ENCODE data around the gene HOXA11. TPM values are rescaled to one million over a fixed set of nuclear protein-coding genes. Genes with fewer than 3 reads are reported as not detected.

The HOXA11 gene
- not detected for total RNA-seq

DNA sequence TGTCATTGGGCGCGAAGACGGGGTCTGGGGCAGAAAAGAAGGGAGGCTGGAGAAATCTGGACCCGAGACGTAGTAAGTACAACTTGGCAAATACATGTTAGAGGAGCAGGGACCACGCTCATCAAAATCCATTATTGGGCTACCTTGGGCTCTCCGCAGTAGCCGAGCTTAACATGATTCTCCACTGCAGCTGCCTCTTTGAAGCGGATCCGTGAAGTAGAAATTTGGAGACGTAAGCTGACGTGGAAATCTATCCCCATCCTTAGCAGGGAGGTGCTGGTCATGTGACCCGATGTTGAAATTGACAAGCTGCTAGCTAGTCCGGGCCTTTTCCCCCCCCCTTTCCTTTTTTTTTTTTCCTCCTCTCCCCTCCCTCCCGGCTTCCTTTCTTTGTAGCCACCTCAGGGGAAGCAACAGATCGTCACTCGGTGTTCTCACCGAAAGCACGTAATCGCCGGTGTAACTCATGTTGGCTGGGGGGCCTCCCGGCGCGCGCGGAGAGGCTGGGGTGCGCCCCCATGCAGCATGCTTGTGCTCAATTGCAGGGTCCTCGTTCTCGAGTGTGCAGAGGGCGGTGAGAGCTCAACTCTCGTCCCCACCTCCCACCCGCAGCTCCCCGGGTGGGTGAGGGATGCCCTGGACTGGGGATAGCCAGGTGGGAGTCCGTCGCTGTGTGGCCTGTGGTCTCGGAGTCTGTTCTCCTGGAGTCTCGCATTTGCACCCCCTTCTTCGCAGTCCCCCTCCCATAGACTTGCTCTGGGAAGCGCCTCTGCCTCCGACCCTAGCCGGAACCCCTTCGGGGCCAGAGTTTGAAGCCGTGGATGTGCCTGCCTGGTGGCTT lies at the start of gene HOXA11:
Gene HOXA11 (minus strand): TSS at position 220 of the 841 bp plus-strand sequence. CDS start 88 bp downstream, at position 132.
- CTCF ChIA-PET = interaction anchor here (1.0 to 1.8 kb wide), 4 partner anchors 9 to 35 kb away, joined by 3 to 4 read pairs (median 4); no protein-coding TSS in a partner anchor

DNA sequence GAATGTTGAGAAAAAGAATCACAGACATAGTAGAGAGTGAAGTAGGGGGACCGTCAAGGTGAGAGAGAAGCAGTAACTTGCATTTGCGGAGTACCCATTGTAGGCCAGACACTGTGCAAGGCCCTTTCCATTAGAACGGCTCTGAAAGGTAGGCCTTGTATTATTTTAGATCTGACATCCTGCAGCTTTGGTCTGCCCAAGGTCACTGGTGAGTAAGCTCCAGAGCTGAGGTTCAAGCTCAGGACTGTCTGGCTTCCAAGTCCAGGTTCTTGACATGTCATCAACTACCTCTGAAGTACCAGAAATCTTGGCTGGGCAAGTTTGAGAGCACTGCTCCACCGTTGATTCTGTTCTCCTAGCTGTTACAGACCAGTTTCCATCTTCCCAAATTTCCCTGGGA lies 44.4 kb upstream of the HOXA11 start:
- ChIA-PET POLR2A (no interaction called here), CTCF (no interaction called here)

More for the DNA sequence above, at the start of gene HOXA11:
- POLR2A ChIA-PET = interaction anchor here (0.7 kb wide), 1 partner anchor 1020 kb away, joined by 13 read pairs; no protein-coding TSS in a partner anchor

DNA sequence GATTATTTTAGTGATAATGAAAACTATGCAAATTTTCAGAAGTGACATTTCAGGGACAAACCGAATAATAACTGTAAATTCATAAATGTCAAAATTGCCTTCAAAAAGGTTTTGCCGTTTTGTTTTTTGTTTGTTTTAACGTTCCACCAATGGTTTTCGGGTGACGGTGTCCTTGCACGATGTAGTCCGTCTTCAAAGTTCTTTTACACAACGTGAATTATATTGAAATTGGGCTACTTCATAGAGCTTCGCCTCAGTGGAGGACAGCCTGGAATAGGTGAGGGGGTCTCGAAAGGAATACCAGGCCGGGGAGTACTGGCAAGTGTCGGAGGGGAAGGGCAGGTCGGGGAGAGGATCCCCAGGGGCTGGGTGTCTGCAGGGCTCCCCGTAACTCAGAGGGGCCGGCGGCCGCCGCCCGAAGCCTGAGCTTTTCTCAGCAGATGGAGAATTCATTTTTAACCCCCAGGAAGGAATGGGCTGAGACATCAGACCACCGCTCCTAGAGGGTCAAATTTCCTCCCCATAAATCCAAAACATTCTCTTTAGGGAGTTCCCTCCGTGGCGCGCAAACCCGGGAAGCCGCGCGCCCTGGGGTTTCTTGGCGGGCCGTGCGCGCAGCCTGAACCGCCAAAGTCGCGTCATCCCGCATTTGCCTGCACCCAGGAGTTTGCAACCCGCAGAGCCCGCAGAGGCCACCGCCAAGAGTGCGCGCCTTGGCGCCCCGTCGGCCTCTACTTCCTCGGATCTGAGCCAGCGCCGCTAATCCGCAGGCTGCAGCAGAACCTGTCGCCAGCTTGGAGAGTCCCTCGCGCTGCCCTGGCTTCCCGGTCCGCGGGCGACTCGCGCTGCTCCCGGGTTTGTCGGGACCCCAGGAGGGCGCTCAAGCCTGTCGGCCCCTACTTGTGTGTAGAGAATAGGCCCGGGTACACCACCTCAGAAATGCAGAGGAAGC lies 40.2 kb upstream of the HOXA11 start:
- CTCF ChIA-PET = no interaction called here
- POLR2A ChIA-PET = no interaction called here

DNA sequence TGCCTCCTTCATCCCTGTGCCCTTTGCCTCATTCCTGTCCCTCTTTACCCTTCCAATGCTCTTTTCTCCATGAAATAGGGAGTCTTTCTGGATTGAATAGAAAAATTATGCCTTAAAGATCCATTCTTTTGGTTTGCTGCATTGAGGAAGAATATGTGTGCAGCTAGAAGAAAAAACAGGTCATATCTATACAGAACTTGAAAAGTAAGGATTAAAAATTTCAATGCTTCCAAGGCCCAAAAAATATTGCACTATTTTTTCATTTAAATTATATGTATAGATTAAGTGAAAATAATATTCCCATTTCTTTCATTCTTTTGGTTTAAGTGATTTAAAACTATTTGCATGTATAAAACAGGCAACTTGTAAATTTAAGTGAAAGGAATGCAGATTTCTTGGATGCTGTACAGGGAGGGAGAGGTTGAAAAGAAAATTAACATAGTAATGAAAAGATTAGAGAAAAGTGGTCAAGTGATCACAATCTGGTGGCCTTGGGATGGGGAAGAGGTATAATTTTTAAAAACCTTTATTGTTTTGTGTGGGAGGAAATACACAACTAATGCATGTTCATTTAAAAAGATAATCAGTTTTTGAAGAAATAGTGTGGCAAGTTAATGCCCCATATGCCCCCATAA lies 39.0 kb upstream of the HOXA11 start:
- POLR2A ChIA-PET = no interaction called here
- CTCF ChIA-PET = interaction anchor here (0.9 kb wide), 1 partner anchor 14 kb away, joined by 3 read pairs; no protein-coding TSS in a partner anchor

DNA sequence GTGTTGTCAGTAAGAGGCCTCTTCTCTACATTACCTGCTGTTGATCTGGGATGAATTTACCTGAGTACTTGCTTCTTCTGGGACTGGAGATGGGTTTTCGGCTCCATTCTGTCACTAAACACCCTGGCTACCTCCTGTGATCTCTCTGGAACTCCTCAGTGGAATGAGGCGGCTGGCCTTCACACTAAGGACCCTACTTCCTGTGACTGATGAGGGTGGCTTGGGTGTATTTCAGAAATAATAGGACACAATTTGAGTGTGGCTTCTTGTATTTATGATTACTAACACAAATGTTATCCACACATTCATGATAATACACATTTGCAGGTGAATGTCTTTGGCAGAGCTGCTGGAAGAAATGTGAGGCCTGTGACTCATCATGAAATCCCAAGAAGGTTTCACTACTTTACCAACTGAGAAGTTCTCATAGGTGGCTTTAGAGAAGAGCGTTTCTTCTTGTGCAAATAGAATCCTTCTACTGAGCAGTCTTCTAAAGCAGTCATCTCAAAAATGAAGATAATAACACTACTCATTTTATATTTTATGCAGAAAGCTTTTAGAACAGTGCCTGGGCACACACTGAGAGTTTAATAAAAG lies 36.3 kb upstream of the HOXA11 start:
- CTCF ChIA-PET = no interaction called here
- POLR2A ChIA-PET = no interaction called here

- POLR2A ChIA-PET = no interaction called here
Observed at GRCh38 chr7:27220440-27220955, 35.5 kb upstream of the HOXA11 start.

GRCh38 chr7:27219821-27220220 lies 34.8 kb upstream of the HOXA11 start:
- POLR2A ChIA-PET = no interaction called here
- CTCF ChIA-PET = no interaction called here

More at GRCh38 chr7:27220440-27220955, 35.5 kb upstream of the HOXA11 start:
- CTCF ChIA-PET = no interaction called here

DNA sequence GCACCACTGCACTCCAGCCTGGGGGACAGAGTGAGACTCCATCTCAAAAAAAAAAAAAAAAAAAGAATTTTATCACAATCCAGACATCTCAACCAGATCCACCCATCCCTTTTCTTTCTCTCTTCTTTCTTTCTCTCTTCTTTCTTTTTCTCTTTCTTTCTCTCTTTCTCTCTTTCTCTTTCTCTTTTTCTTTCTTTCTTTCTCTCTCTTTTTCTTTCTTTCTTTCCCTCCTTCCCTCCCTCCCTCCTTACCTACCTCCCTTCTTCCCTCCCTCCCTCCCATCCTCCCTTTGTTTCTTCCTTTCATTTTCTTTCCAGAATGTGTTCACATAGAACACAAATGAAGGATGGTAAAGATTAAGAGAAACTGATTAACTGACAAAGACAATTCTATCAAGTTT lies 32.9 kb upstream of the HOXA11 start:
- ChIA-PET POLR2A (no interaction called here), CTCF (no interaction called here)

DNA sequence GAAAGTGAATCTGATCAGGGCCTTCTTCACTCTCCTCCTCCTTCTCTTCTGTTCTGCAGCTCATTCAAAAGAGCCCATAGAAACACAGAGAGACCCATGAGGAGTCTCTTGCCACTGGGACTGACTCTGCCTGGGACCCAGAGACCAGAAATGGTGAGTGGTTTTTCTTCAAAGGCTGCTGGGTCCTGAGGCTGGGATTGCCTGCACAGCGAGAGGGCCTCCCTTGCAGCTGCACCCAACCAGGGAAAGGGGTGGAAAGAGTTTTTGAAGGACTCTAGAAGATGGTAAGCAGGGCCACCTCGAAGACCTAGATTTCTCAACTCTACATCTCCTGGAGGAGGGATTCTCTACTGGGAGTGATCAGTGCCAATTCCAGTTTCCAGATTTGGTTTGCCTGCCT lies 30.3 kb upstream of the HOXA11 start:
- ChIA-PET CTCF (interaction anchor here (1.0 kb wide), 1 partner anchor 20 kb away, joined by 3 read pairs; no protein-coding TSS in a partner anchor), POLR2A (no interaction called here)

DNA sequence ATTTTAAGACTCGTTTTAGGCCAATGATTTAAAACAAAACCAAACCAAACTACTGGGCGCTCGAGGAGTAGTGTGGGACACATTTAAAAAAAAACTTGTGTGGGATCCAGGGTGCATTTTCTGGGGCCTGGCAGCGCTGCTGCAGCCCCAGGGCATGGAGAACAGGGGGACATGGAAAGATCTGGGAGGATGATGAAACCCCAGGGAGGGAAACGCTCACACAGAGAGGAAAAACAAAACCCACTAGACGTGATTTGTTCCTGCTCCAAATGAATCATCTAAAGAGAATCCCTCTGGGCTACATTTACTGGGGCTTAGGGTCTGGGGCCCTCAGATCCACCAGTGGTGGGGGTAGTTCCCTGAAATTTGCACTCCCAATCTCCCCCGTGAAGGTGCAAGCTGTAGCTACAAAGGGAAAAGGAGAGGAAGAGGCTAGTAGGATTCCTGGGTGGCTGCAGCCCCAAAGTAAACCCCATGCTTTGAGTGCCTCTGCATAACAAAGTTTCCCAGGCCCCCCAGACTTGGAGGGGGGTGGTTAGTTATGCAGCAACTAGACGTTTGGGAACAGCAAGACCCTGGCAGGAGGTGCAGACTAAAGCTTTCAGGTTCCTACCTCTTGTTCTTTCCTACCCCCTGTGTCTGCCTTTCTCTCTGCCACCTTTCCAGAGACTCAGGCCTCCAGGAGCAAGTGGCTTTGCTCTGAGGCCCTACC lies 29.4 kb upstream of the HOXA11 start:
- POLR2A ChIA-PET = no interaction called here

DNA sequence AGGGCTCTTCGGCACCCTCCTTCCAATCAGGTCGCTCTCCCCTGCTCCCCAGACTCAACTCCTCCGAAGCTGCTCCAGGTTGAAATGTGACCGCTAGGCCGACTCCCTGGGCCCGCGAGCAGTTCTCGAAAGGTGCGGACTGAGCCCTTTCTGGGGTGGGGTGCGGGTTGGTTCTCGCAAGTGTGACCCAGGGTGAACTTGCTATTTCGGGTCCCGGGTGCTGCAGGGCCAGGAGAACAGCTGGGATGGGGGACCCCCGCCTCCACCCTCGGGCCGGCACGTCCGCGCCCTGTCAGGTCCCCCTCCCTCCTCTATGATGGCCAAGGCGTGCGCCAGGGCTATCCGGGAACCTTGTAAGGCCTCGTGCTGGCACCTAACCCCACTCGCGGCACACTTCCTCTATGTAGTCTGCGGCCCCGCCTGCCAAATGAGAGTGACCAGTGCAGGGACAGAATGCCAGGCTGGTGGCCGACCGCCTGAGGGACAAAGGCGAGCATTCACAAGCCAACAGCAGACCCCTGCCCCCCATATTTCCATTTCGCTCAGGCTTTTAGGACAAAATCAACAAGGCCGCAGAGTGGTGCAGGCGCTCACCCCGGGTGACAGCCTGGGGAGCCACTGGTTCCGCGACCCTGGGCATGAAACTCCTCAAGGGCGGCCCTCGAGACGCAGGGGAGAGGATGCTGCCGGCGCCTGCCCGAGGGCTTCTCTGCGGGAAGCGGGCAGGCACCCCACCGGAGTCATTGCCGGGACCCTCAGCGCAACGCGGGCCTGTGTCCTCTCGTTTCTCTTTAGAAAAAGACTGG lies 28.6 kb upstream of the HOXA11 start:
- ChIA-PET CTCF (no interaction called here), POLR2A (no interaction called here)

More for the DNA sequence above, 29.4 kb upstream of the HOXA11 start:
- CTCF ChIA-PET = no interaction called here

DNA sequence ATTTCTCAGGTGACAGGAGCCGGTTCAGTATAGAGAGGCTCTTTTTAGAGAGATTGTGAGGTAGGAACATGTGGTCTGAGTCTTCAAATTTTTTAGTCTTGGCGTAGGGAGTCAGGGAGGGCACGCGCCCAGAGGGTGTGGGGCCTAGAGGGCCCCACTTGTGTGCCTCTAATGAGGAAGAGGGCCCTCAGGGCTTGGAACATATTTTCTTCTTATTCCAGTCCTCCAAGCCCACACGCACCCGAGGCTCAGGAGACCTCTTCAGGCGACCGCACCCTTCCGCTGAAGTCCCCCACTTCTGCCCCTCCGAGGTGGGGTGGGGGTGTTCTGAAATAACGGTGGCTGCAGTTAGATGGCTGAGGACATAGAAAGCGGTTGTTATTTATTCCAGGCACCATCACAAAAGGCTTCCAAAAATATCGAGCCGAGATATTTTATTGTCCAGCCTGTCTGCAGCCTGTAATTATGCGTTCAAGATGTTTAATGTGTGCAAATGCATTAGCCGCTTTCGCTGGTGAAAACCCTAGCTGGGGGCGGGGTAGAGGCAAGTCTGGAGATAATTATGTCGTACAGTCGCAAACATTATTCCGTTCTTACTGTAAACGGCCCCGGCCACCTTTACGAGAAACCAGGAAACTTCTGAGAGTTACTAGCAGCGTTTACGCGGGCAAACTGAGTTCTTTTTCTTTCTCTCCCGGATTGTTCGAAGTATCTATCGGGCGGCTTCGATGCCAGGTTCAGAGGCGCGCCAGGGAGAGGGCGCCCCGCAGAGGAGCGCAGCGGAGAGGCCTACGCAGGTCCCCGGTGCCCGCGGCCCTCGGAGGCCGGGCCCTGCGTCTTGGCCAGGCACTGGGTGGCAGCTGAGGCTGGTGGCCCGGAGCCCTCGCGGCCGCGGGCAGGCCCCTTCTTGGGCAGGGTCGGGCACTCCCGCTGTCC lies 27.7 kb upstream of the HOXA11 start:
- CTCF ChIA-PET = no interaction called here
- POLR2A ChIA-PET = no interaction called here

DNA sequence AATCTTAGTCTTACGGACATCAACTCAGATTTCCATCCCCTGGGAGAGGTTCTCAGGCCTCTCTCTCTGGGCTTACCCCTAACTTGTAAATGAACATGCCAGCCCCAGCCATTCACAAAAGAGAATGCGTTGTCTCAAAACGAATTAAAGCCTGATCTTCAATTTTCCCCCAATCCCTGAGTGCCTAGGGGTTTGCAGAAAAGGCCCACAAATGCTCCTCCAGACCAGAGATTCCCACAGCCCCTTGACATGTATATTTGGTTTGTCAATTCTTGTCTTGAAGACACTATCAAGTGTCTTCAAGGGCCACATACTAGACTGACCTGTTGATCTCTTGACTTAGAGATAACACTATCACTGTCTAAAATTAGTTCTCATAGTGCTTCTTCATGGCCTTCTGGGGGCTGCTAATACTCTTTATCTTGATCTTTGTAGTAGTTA lies 26.8 kb upstream of the HOXA11 start:
- ChIA-PET CTCF (interaction anchor here (0.9 kb wide), 1 partner anchor 31 kb away, joined by 3 read pairs; the partner anchor contains the start of gene EVX1), POLR2A (no interaction called here)

DNA sequence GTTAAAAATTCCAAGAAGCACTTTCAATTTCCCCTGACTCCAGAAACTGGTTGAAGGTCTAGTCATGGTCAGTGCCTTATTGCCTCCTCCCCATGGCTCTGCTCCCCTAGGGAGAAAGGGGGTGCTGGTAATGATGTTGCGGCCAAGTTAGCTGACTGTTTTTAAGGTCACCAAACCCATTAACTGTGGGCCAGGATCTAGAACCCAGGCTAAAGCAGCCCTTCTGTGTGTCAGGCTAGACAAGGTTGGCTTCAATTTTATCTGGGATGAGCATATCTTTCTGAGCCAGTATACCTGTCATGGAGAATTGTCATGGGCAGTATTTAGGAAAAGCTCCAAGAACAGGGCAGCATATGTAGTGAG lies 26.0 kb upstream of the HOXA11 start:
- ChIA-PET CTCF (interaction anchor here (0.9 to 1.8 kb wide), 4 partner anchors 12 to 45 kb away, joined by 3 to 7 read pairs (median 4); partner anchors contain the start of genes EVX1 and HOXA13), POLR2A (no interaction called here)

- ChIA-PET POLR2A (no interaction called here), CTCF (interaction anchor here (0.8 to 1.8 kb wide), 8 partner anchors 11 to 809 kb away, joined by 3 to 7 read pairs (median 3); partner anchors contain the start of genes EVX1 and HOXA13)
Observed at GRCh38 chr7:27210441-27211083, 25.5 kb upstream of the HOXA11 start.

DNA sequence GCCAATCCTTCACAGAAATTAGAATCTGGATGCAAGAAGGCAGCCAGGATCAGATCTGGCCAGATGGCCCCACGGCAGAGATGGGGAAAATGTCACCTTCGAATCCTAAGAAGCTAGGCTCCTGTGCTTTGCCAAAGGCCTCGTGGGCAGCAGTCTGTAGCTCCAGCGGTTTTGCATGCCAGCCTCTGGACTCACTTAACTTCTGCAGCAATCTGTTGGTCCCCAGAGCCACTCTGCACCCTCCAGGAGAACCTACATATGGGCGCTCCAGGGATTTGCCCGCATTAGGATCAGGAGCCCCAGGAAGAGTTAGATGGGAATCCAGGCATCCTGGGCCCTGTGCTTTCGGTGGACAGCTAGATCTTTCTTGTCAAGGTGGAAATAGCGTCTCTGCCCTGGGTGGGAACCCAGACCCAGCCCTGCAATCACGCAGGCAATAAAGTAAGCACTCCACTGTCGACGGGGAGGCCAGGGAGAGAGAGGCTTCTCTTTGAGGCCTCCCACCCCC lies 25.0 kb upstream of the HOXA11 start:
- ChIA-PET POLR2A (no interaction called here), CTCF (interaction anchor here (0.7 to 1.8 kb wide), 8 partner anchors 11 to 810 kb away, joined by 3 to 7 read pairs (median 3); partner anchors contain the start of gene HOXA13)

Data from activated CD8-positive, alpha-beta memory T cell treated with anti-CD3 and anti-CD28 coated beads for 36 hours (primary cell).